HG03025 (cell line): Measurements from ENCODE around the gene MUC6.

Experiments used
- ATAC-seq: cut with Tn5 transposase; IDR thresholded peaks from one replicate; pipeline ENCODE4 v1.9.1; 2021; ENCODE audit warnings: mild to moderate bottlenecking, moderate library complexity; ENCODE audit not compliant: unreplicated experiment, low FRiP score

The MUC6 gene

DNA sequence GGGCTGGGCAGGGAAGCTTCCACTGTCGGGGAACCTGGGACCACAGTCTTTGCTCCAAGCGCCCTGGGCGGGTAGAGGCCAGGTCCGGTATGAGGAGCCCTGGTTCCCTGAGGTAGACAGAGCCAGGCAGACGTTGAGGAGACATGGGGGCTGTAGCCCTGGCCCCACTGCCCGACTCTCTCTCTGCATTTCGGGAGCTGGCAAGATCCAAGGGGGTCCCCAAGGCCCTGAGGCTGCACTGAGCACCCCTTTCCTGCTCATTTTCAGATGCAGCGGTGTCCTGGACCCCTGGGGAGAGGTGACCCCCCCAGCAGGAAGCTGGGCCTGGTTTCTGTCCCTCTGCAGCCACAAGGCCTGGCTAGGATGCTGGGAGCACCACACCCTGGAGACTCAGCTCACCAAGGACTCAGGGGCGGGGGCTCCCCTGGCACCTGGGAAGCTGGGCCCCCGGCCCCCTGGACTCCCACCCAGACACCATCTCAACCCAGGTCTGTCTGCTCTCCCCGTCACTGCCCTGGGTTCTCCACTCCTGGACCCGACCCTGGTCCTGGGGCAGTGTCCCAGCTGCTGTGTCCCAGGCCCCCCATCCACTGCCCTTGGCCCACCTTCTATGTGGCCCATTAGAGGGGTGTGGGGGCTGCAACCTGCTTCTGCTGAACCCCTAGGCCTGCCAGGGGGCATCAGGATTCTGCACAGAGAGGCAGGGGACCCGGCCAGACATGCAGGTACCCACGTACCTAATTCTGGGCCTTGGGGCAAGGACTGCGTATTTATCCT, 15.0 kb upstream of the MUC6 start:
- no peak for ATAC-seq

DNA sequence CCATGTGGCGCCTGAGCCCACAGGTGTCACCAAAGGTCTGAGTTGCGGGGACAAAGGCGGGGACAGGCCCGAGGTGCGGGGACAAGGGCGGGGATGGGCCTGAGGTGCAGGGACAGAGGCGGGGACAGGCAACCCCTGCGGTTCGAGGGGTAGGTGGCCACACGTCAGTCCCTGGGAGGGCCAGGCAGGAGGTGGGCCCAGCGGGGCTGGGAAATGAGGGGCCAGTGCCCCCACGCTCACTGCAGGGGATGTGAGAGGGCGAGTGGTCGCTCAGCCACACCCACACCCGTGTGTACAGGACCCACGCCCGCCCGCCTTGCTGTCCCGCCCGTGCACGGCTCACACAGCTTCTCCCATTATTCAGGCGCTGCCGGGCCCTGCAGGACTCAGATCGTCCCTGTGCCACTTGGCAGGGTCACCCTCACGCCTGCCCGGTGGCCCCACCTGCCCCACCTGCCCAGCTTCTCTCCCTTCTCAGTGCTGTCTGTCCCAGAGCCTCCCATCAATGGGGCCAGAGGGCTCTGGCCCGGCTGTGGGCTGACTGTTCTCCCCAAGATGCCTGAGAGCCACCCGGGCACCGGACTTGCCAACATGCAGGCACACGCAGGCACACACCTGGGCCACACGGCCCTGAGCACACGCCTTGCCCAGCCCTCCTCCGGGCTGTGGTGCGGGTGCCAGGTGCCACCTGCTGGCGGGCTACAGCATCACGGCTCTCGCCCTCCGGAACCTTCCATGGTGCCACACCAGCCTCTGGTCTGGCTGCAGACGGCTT, 14.2 kb upstream of the MUC6 start:
- no peak for ATAC-seq

DNA sequence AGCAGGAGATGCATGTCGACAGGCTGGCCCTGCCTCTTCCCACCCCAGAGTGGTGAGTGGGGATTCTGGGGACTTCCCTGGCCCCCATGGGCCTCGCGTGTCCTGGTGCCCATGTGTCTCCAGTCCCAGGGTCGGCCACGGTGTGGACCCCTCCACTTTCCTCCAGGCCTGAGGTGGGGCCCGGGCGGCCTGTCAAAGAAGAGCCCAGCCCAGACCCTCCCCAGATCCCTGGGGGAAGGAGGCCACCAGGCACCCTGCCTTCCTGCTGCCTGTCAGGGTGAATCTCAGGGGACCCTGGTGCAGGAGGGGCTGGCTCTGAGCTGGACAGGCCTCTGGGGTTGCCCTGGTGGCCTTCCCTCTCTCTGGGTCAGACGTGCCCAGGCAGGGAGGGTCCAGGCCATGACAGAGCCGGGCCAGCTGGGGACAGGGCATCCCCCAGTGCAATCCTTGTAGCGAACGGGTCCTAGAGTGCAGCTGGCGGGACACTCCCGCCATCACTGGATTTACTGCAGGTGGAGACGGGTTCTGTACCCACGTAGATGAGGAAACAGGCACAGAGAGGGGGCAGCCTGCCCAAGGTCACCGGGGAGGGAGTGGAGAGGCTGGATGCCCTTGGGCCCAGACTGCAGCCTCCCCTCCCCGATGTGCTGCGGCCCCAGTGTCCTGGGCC, 13.5 kb upstream of the MUC6 start:
- ATAC-seq = no peak

DNA sequence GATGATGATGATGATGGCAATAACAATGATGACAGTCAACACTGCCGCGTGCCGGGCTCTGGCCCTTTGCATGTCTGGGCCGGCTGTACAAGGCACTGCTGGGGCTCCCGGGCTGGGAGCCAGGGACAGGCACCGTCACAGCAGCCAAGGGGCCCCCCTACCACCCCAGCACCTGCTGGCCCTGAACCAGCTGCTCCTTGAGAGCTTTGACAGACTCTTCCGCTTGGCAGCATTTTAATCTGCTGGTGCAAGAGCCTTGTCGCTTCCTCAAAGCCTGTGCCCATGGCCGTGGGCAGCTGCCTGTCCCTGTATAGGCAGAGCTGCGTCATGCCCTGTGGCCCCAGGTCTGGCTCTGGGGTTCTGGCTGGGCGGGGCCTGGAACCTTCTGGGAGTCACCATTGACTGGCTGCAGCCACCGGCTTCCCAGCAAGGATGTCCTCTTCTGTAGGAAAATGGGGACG, 12.9 kb upstream of the MUC6 start:
- no peak for ATAC-seq

DNA sequence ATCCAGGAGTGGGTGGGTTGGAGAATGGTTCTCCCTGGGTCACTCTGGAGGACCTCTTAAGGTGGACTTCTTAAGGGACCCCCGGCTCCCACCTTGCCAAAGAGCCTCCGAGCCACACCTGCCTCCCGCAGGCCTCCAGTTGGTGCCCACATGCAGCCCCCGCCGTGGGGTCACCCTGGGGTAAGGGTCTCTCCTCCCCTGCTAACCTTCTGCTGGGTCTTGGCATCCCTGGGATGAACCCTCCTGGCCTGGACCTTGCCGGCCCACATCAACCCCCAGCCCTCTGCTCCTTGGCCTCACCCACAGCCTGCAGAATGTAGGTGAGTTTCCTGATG, 12.5 kb upstream of the MUC6 start:
- ATAC-seq = no peak

DNA sequence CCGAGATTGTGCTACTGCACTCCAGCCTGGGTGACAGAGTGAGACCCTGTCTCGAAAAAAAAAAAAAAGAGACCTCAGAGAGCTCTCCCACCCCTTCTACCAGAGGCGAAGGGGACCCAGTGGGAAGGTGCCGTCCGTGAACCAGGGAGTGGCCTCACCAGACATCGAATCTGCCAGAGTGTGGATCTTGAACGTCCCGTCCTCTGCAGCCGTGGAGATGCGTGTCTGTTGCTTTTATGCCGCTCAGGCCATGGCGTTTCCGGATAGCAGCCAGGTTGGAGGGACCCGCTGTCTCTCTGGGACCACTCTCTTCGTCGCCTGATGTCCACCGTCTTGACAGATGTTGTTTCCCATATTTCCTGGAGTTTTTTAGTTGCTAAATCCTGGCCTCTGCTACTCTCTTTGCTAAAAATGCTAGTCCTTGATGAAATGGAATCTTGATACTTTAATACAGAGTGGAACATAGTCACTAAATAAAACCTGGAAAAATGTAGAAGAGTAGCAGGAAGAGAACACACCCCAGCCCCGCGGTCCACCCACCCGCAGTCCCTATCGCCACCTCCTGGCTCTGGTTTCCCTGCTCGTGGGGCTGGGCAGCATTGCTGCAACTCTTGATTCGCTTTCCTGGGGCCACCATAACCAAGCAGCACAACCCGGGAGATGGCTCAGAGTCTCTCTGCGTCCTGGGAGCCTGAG, 12.0 kb upstream of the MUC6 start:
- no peak for ATAC-seq

DNA sequence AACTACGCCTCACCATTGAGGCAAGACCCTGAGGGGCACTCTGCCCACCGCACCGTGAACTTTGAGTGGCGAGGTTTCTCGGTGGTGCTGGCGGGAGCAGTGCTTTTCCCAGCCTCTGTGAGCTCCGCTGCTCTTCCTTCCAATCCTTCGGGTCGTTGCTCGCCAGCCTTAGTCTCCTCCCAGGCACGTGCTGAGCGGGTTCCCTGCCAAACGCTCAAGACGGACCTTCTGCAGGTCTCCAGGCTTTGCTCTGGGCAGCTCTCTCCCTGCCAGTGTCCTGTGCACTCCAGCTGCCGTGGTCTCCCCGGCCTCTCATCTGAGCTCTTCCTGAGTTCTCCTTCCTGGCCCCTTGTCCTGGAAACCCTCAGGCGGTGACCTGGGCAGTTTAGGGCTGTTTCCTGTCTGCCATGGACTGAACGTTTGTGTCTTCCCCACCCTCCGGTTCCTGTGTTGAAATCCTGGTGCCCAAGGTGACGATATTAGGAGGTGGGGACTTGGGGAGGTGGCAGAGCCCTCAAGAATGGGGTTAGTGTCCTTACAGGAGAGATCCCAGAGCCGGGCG, 11.2 kb upstream of the MUC6 start:
- ATAC-seq = no peak

DNA sequence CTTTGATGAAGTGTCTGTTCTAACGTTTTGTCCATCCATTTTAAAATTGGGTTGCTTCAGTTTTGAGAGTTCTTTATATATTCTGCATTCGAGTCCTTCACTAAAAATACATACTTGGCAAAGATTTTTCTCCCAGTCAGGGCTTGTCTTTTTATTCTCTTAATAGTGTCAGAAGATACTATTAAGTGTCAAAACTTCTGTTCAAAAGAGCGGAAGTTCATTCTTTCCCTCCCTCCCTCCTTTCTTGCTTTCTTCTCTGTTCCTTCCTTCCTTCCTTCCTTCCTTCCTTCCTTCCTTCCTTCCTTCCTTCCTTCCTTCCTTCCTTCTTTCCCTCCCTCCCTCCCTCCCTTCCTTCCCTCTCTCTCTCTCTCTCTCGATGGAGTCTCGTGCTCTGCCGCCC, 7.6 kb upstream of the MUC6 start:
- ATAC-seq = no peak

DNA sequence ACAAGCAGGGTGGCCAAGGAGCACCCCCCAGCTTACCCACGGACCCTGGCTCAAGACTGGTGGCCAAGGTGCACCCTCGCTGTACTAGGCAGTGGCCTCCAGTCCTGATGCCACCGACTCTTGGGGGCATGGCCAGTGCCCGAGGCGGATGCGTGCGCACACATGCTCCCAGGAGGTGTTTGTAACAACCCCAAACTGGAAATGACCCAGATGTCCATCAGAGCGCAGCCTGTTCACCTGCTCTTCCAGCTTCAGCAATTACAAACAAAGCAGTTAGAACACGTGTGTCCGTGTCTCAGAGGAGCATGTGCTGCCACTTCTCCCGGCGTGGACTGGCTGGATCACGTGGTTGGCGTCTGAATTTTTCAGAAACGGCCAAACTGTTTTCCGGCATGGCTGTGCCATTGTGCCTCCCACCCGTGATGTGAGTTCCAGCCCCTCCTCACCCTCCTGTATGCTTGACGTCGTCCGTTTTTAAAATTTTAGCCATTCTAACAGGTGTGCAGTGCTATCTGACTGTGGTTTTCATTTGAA, 7.1 kb upstream of the MUC6 start:
- no peak for ATAC-seq

DNA sequence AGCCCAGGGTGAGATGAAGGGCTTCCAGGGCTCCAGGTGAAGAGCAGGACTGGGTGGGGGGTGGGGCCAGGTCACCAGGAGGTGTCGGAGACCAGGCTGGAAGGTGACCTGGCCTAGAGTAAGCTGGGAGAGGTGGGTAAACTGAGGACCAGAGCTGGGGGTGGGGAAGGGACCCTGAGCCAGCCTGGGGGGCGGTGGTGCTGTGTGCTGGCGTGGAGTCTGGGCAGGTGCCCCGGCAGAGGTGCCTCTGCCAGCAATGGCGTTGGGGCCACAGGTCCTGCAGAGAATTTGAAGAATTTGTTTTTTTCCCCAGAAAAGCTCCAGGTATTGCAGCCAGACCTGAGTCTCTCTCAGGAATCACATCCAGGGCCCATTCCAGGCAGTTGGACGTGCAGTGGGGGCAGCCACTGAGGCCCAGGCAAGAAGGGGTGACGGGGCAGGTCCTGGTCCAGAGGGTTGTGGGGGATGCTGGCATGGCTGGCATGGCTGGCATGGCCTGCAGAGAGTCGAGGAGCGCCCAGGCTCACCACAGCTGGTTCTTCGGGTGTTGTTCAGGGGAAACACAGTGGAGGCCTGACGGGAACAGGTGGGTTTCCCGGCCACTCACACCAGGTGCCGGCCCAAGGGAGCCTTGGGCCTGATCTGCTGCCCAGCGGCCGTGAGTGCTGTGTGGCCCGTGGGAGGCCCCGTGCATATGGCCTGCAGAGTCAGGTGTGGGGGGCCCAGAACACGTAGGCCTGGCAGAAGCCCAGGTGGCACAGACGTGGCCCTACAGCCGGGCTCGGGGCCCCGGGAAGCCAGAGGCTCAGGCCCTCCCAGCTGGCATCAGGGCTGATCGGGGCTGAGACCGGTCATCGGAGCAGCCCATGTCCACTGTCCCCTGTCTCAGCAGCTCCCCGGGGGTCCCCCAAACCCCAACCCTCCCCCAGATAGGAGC, 6.4 kb upstream of the MUC6 start:
- ATAC-seq = no peak

DNA sequence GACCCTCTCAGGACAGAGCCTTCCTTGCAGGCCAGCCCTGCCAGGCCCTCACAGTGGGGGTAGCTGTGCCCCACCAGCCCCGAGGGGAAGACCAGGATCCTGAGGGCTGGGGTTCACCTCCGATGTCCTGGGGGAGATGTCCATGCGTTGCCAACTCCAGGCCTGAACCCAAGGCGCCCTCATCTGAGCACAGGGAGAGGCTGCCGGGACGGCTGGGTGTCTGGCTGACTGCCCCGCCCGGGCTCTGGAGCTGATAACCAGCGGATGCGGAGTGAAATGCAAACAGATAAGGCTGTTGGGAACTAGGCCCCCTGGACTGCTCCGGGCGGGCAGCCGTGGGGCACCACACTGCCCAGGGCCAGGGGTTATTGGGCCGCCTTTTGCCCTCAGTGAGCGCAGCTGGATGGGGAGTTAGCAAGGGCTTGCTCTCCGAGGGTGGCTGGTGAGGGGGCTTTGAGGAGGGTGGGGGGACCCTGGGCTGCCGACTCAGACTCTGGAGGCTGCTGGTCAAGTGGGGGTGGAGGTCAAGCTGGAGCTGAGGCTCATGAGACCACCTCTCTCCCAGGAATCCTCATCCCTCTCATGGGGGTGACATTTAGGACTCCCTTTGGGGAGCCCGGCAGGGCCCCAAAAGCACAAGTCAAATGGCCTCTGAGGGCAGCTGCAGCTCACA, 5.6 kb upstream of the MUC6 start:
- no peak for ATAC-seq

DNA sequence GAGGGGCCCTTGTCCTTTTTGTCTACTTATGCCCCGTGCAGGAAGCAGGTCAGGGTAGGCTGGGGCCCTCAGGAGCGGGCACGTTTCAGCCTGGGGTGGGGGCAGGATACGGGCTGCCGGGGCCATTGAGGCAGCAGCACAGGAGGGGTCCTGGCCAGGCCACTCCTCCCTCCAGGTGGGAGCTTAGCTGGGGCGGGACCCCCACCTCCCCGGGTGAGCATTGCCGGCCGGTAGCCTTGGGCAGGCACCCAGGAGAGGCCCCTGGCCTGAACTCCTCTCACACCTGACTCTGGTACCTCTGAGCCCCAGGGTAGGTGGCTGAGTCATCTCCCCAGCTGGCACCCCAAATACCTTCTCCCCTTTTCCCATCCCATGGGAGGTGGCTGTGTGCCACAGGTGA, 5.0 kb upstream of the MUC6 start:
- ATAC-seq = no peak

DNA sequence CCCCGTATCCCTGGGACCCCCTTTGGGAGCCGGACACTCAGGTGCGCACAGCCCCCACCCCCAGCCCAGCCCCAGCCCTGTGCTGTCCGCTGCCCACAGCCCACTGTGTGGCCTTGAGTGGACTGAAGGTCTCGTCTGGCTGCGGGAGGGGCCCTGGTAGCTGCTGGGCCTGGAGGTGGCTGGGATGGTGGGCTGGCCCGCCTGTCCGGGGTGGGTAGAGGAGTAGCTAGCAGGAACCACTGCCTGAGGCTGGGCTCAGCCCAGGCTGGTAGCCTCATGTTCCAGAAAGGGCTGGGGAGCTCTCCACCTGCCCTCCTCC, 4.6 kb upstream of the MUC6 start:
- ATAC-seq = no peak

DNA sequence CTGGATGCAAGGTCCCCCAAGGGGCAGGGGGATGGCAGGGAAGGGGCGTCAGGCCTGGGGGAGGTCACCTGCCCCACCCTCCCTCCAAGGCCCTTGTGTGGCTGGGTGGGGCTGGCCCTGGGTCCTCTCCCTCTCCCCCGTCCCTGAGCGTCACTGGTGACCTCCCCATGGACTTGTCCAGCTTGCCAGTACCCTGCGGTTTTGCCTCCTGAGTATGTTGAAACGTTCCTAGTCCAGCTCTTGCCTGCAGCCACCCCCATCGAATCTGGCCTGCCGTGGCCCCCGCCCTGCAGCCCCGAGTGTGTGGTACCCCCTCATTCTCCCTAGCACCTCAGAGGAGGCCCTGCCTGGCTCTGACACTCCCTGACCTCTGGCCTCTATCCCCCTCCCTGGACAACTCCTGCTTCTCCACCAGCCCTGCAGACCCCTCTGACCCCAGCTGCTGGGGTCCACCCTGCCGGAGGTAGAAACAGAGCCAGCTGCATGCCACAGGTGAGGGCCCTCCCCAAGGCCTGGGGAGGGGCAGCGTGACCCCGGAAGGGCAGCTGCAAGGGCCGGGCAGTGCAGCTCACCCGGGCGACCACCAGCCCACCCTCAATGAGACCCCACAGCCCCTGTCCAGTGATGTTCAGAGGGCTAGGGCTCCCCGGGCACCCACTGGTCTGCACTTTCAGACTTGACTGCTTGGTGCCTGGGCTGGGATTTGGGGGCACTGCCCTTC, 4.1 kb upstream of the MUC6 start:
- no peak for ATAC-seq

DNA sequence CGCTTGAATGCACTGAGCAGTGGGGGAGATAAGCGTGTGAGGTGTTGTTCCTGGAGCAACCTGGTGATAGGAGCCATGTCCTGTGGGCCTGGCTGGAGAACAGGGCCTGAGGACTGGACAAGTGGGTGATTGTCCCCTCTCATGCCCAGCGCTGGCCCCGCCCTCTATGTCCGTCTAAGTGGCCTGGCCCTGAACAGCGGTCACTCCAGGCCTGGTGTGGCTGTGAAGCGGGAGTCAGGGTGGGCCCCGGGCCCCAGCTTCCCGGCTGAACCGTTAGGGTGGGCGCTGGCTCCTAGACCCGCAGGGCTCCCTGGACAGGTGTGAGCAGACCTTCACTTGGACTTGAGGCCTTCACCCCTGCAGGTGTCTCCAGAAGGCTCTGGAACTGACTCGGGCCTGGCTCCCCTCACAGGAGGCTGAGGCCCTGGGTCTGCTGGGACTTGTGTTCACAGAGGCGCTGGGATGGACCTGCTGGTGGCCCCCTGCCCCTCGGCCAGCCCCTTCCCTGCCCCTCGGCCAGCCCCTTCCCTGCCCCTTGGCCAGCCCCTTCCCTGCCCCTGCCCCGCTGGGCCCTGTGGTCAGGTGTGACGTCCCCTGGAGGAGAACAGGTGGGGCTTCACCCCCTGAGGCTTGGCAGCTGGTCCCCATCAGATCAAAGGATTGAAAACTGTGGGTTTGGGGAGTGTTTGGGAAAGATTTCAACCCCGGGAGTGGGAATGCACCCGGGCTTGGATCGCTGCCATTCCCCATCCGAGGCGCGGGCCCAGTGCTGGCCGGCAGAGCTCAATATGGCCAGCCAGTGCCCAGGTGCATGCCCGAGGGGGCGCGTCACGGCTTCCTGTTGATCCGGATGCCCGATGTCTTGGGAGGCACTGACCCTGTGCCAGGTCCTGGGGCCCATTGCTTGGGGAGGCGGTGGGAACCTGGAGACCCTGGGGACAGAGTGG, 3.2 kb upstream of the MUC6 start:
- no peak for ATAC-seq

DNA sequence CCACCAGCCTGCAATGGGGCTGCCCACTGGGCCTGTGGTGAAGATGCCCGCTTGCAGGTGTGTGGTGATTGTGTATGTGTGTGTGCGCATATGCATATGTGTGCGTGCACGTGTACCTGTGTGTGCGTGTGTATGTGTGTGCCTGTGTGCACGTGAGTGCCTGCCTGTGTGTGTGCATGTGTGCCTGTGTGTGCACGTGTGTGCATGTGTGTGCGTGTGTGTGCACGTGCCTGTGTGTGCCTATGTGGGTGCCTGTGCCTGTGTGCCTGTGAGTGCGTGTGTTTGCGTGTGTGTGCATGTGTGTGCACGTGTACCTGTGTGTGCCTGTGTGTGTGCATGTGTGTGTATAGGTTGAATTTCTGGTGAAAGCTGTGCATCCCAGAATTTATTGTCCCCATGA, 2.4 kb upstream of the MUC6 start:
- no peak for ATAC-seq

DNA sequence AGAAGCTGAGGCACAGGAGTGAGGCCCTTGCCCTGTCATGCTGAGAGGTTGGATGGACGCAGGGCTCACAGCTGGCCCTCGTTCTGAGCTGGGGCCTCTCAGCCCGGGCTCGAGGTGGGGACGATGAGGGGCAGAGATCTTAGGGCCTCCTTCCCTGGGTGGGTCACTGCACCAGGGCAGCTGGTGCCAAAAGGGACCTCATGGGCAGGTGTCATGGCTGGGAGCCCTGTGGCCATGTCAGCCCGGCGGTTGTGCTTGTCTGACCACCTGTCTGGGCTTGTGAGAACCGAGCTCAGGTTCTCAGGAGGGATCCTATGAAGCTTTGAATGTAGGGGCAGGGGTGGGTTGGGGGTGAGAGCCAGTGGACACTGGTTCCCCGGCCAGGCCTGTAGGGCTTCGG, 1.8 kb upstream of the MUC6 start:
- ATAC-seq = no peak
